ENCODE results near the gene MEI4.

Gene MEI4

DNA sequence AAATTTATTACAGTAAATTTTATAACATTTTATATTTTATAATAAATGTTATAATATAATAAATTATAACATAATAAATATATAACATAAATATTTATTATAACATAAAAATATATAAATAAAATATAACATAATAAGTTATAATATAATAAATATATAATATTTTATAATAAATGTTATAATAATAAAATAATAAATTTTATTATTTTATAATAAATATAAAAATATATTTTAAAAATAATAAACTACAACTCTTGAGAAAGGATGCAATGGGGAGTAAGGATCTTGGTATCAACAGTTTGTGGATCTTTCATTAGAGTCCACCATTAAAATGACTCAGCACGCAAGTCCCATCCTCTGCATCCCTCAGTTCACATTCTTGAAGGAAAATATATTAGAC, 312.6 kb downstream of the MEI4 start:
- H3K79me2 ChIP-seq (ENCODE audit: insufficient read depth, low read length): no peaks in the 10 kb centered on the region
- no peak overlapping the region for H3K4me3 ChIP-seq (ENCODE audit: low read depth, low read length, poor library complexity, severe bottlenecking)
- H4K20me1 ChIP-seq (ENCODE audit: insufficient read depth, low read length): no peaks in the 10 kb centered on the region
- H3K9me3 ChIP-seq (ENCODE audit: low read length): no peaks in the 10 kb centered on the region
- no peaks in the 10 kb centered on the region for H3F3A ChIP-seq (ENCODE audit: insufficient read depth, low read length)
- H3K9ac ChIP-seq (ENCODE audit: low read length): no peak overlapping the region
- no peaks in the 10 kb centered on the region for H3K4me1 ChIP-seq (ENCODE audit: insufficient read depth, low read length, severe bottlenecking)
- H3K4me2 ChIP-seq (ENCODE audit: low read length): no peak overlapping the region
- no peaks in the 10 kb centered on the region for H3K9me2 ChIP-seq (ENCODE audit: low read depth, low read length)
- no peaks in the 10 kb centered on the region for H3K27me3 ChIP-seq (ENCODE audit: insufficient read depth, low read length)
- no peak overlapping the region for H2AFZ ChIP-seq (ENCODE audit: low read length)
- no peaks in the 10 kb centered on the region for H3K36me3 ChIP-seq (ENCODE audit: insufficient read depth, low read length)
- no peak for TF ChIP-seq EZH2 (IDR thresholded peaks at IDR 0.05; ENCODE audit: borderline replicate concordance, low read length)
- TF ChIP-seq, protein P1, sequence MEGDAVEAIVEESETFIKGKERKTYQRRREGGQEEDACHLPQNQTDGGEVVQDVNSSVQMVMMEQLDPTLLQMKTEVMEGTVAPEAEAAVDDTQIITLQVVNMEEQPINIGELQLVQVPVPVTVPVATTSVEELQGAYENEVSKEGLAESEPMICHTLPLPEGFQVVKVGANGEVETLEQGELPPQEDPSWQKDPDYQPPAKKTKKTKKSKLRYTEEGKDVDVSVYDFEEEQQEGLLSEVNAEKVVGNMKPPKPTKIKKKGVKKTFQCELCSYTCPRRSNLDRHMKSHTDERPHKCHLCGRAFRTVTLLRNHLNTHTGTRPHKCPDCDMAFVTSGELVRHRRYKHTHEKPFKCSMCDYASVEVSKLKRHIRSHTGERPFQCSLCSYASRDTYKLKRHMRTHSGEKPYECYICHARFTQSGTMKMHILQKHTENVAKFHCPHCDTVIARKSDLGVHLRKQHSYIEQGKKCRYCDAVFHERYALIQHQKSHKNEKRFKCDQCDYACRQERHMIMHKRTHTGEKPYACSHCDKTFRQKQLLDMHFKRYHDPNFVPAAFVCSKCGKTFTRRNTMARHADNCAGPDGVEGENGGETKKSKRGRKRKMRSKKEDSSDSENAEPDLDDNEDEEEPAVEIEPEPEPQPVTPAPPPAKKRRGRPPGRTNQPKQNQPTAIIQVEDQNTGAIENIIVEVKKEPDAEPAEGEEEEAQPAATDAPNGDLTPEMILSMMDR (IDR thresholded peaks at IDR 0.05; ENCODE audit: low read length): no peak
- H3K27ac ChIP-seq (ENCODE audit: low read depth, low read length, poor library complexity, severe bottlenecking): no peak overlapping the region

DNA sequence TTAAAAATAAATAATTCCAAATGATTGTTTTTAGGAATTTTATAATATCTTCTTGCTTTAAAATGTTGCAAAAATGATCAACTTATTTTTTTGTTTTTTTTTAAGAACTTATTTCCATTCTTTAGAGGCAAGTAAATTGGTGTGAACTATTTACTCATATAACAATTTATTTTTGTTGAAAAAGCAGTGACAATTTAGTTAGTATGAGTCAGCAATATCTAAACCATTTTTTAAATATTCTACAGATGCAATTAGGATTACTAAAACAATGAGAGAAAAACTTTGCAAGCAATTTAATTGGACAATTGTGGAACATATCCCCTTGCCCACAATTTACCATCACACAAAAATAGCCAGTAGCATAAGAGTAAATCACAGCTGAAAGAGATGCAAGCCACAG, 319.5 kb downstream of the MEI4 start:
- Histone ChIP-seq H3K79me2 (ENCODE audit: insufficient read depth, low read length) (no peaks in the 10 kb centered on the region), H3K27me3 (ENCODE audit: insufficient read depth, low read length) (no peaks in the 10 kb centered on the region), H3K9me3 (ENCODE audit: low read length) (no peaks in the 10 kb centered on the region), H3K4me3 (ENCODE audit: low read depth, low read length, poor library complexity, severe bottlenecking) (no peak overlapping the region), H3F3A (ENCODE audit: insufficient read depth, low read length) (no peaks in the 10 kb centered on the region), H3K27ac (ENCODE audit: low read depth, low read length, poor library complexity, severe bottlenecking) (no peak overlapping the region), H3K4me1 (ENCODE audit: insufficient read depth, low read length, severe bottlenecking) (no peaks in the 10 kb centered on the region), H3K36me3 (ENCODE audit: insufficient read depth, low read length) (no peaks in the 10 kb centered on the region), H3K9me2 (ENCODE audit: low read depth, low read length) (no peaks in the 10 kb centered on the region), H4K20me1 (ENCODE audit: insufficient read depth, low read length) (no peaks in the 10 kb centered on the region), H2AFZ (ENCODE audit: low read length) (no peak overlapping the region), H3K9ac (ENCODE audit: low read length) (no peak overlapping the region), H3K4me2 (ENCODE audit: low read length) (no peak overlapping the region)
- TF ChIP-seq, protein P1 (IDR thresholded peaks at IDR 0.05; ENCODE audit: low read length): no peak
- no peak for TF ChIP-seq EZH2 (IDR thresholded peaks at IDR 0.05; ENCODE audit: borderline replicate concordance, low read length)

Data from OCI-LY1 (cell line).